H9 (cell line): ENCODE data around the gene RERE. TPM values are rescaled to one million over a fixed set of nuclear protein-coding genes. Genes with fewer than 3 reads are reported as not detected.

ENCODE experiments used
- DNase-seq: peaks from one replicate; pipeline ENCODE4 v3.0.0-alpha.2; 2017
- H2AFZ ChIP-seq: one replicate; pipeline ENCODE4 v1.6.1; 2013; ENCODE audit warnings: mild to moderate bottlenecking, low read length, control low read depth, moderate library complexity
- H2AK5ac ChIP-seq: 2 replicates; pipeline ENCODE4 v1.6.1; 2013; ENCODE audit warnings: low read length, control low read depth, mixed read lengths; ENCODE audit not compliant: insufficient read length
- H2BK120ac ChIP-seq: one replicate; pipeline ENCODE4 v1.6.1; 2013; ENCODE audit warnings: low read depth, mild to moderate bottlenecking, low read length, control low read depth, inconsistent platforms; ENCODE audit not compliant: poor library complexity, severe bottlenecking
- H2BK12ac ChIP-seq: 2 replicates; pipeline ENCODE4 v1.6.1; 2013; ENCODE audit warnings: low read length, control low read depth, mixed read lengths, low read depth; ENCODE audit not compliant: insufficient read length
- H2BK15ac ChIP-seq: 2 replicates; pipeline ENCODE4 v1.6.1; 2013; ENCODE audit warnings: low read depth, low read length, control low read depth
- H2BK20ac ChIP-seq: one replicate; pipeline ENCODE4 v1.6.1; 2013; ENCODE audit warnings: low read depth, mild to moderate bottlenecking, low read length, control low read depth, inconsistent platforms; ENCODE audit not compliant: poor library complexity, severe bottlenecking
- H2BK5ac ChIP-seq: 2 replicates; pipeline ENCODE4 v1.6.1; 2013; ENCODE audit warnings: low read length, control low read depth, mixed read lengths; ENCODE audit not compliant: insufficient read length
- H3K14ac ChIP-seq: 2 replicates; pipeline ENCODE4 v1.6.1; 2013; ENCODE audit warnings: low read length, control low read depth; ENCODE audit not compliant: insufficient read depth
- H3K18ac ChIP-seq: 2 replicates; pipeline ENCODE4 v1.6.1; 2013; ENCODE audit warnings: low read depth, mild to moderate bottlenecking, mixed read lengths, low read length, control low read depth; ENCODE audit not compliant: insufficient read length
- H3K23ac ChIP-seq: 2 replicates; pipeline ENCODE4 v1.6.1; 2013; ENCODE audit warnings: low read length, control low read depth, mixed read lengths, low read depth; ENCODE audit not compliant: insufficient read length
- H3K23me2 ChIP-seq: 2 replicates; pipeline ENCODE4 v1.6.1; 2013; ENCODE audit warnings: low read depth, mild to moderate bottlenecking, mixed read lengths, low read length, control low read depth; ENCODE audit not compliant: insufficient read length, poor library complexity, severe bottlenecking
- H3K27ac ChIP-seq: 2 replicates; pipeline ENCODE4 v1.5.1; 2013; ENCODE audit warnings: low read length, control low read depth, mixed read lengths, low read depth; ENCODE audit not compliant: insufficient read length
- H3K27me3 ChIP-seq: 2 replicates; pipeline ENCODE4 v1.6.1; 2013; ENCODE audit warnings: low read length, control low read depth, inconsistent platforms; ENCODE audit not compliant: insufficient read depth
- H3K4ac ChIP-seq: 2 replicates; pipeline ENCODE4 v1.6.1; 2013; ENCODE audit warnings: low read depth, mild to moderate bottlenecking, control low read depth, inconsistent platforms, low read length, moderate library complexity
- H3K4me1 ChIP-seq: 2 replicates; pipeline ENCODE4 v1.6.1; 2013; ENCODE audit warnings: low read length, control low read depth, inconsistent platforms; ENCODE audit not compliant: insufficient read depth
- H3K4me2 ChIP-seq: 2 replicates; pipeline ENCODE4 v1.6.1; 2013; ENCODE audit warnings: low read length, control low read depth, mixed read lengths; ENCODE audit not compliant: insufficient read length, insufficient read depth
- H3K56ac ChIP-seq: 2 replicates; pipeline ENCODE4 v1.6.1; 2013; ENCODE audit warnings: low read depth, mild to moderate bottlenecking, mixed read lengths, low read length, control low read depth; ENCODE audit not compliant: insufficient read length
- H3K79me1 ChIP-seq: 2 replicates; pipeline ENCODE4 v1.6.1; 2013; ENCODE audit warnings: low read depth, mild to moderate bottlenecking, moderate library complexity, low read length, control low read depth, inconsistent platforms; ENCODE audit not compliant: insufficient read depth, poor library complexity, severe bottlenecking
- H3K79me2 ChIP-seq: 2 replicates; pipeline ENCODE4 v1.6.1; 2013; ENCODE audit warnings: low read length, control low read depth, inconsistent platforms; ENCODE audit not compliant: insufficient read depth
- H3K9ac ChIP-seq: 2 replicates; pipeline ENCODE4 v1.6.1; 2013; ENCODE audit warnings: low read length, control low read depth, mixed read lengths; ENCODE audit not compliant: insufficient read length; ENCODE audit errors: extremely low read depth
- H3K9me3 ChIP-seq: one replicate; pipeline ENCODE4 v1.6.1; 2013; ENCODE audit warnings: low read depth, low read length, inconsistent platforms; ENCODE audit not compliant: control insufficient read depth
- H3T11ph ChIP-seq: one replicate; pipeline ENCODE4 v1.6.1; 2013; ENCODE audit warnings: mild to moderate bottlenecking, low read length, control low read depth, inconsistent platforms
- H4K20me1 ChIP-seq: one replicate; pipeline ENCODE4 v1.6.1; 2013; ENCODE audit not compliant: control insufficient read depth, insufficient read length, insufficient read depth
- H4K5ac ChIP-seq: 2 replicates; pipeline ENCODE4 v1.6.1; 2013; ENCODE audit warnings: low read depth, mild to moderate bottlenecking, mixed read lengths, low read length, control low read depth; ENCODE audit not compliant: insufficient read length
- H4K8ac ChIP-seq: replicated peaks from 2 replicates; pipeline ENCODE4 v1.6.1; 2013; ENCODE audit warnings: low read length, control low read depth, mixed read lengths, low read depth; ENCODE audit not compliant: insufficient read length
- H4K91ac ChIP-seq: 2 replicates; pipeline ENCODE4 v1.6.1; 2013; ENCODE audit warnings: low read depth, mild to moderate bottlenecking, moderate library complexity, mixed read lengths, low read length, control low read depth; ENCODE audit not compliant: insufficient read length
- H3K27ac Mint-ChIP-seq, 3 experiments: 2 replicates in 2 of 3; 3 replicates in 1 of 3; pipeline ENCODE4 v1.8.0; 2020 to 2021; ENCODE audit warnings: mixed read lengths in 3 of 3, mild to moderate bottlenecking in 1 of 3, moderate library complexity in 1 of 3
- H3K27me3 Mint-ChIP-seq: 2 replicates; pipeline ENCODE4 v1.8.0; 2021; ENCODE audit warnings: low read depth, mild to moderate bottlenecking, moderate library complexity, mixed read lengths
- H3K36me3 Mint-ChIP-seq, 3 experiments: 2 replicates in 2 of 3; 3 replicates in 1 of 3; pipeline ENCODE4 v1.8.0; 2020 to 2021; ENCODE audit warnings: low read depth in 3 of 3, mixed read lengths in 3 of 3; ENCODE audit not compliant: insufficient read depth in 1 of 3
- H3K4me1 Mint-ChIP-seq, 2 experiments: 2 replicates each; pipeline ENCODE4 v1.8.0; 2020; ENCODE audit warnings: mixed read lengths in 2 of 2
- H3K4me3 Mint-ChIP-seq, 2 experiments: 2 replicates in 1 of 2; 3 replicates in 1 of 2; pipeline ENCODE4 v1.8.0; 2020 to 2021; ENCODE audit warnings: mild to moderate bottlenecking in 2 of 2, mixed read lengths in 2 of 2, moderate library complexity in 1 of 2
- H3K9me3 Mint-ChIP-seq, 2 experiments: 2 replicates in 1 of 2; 3 replicates in 1 of 2; pipeline ENCODE4 v1.8.0; 2020; ENCODE audit warnings: mild to moderate bottlenecking in 2 of 2, mixed read lengths in 2 of 2, moderate library complexity in 1 of 2
- CTCF ChIP-seq: fragments of 200-600 bp; sonication (generic); conservative IDR thresholded peaks from 3 replicates; pipeline ENCODE4 v1.8.0; 2021; ENCODE audit warnings: antibody characterized with exemption, mild to moderate bottlenecking
- WGBS: extraction: QIAGEN DNeasy Blood & Tissue Kit; methylation state at CpG from one replicate; pipeline ENCODE4 v1.1.7; 2013; ENCODE audit warnings: missing lambda C conversion rate, low lambda C conversion rate, mixed read lengths; ENCODE audit not compliant: insufficient read length; ENCODE audit errors: extremely low coverage; 5-methylcytosine and 5-hydroxymethylcytosine counted together
- total RNA-seq: library from RNA; stranded (reverse); gene quantifications from 2 replicates; pipeline ENCODE4 v1.2.1, GENCODE V29; 2021

Gene RERE
- total RNA-seq, 1 experiment from 2014 or later = 103 TPM

GRCh38 chr1:8360493-8361197 lies 456.8 kb downstream of the RERE start:
- Mint-ChIP-seq H3K36me3 (peaks cover 52 to 80% (median 74%) of the 10 kb centered on the region in 3 experiments; a peak in 6 of 7 replicates), H3K27me3 (no peaks in the 10 kb centered on the region; the same call in none of the 2 replicates), H3K9me3 (no peaks in the 10 kb centered on the region), H3K4me1 (peaks cover 0 to 2% of the 10 kb centered on the region in 2 experiments; a peak in 1 of 4 replicates), H3K27ac (no peak overlapping the region), H3K4me3 (no peak overlapping the region)
- Histone ChIP-seq H3K27me3 (no peaks in the 10 kb centered on the region), H4K91ac (no peak overlapping the region), H4K8ac (no peak overlapping the region), H3K23me2 (no peaks in the 10 kb centered on the region), H3K23ac (no peak overlapping the region), H3K9me3 (no peaks in the 10 kb centered on the region), H3K14ac (no peak overlapping the region), H2BK15ac (no peak overlapping the region), H3K56ac (no peak overlapping the region), H2BK12ac (no peak overlapping the region), H4K5ac (no peak overlapping the region), H2BK120ac (no peak overlapping the region), H4K20me1 (no peaks in the 10 kb centered on the region), H2BK5ac (no peak overlapping the region), H3T11ph (no peak overlapping the region), H3K9ac (no peak overlapping the region), H2BK20ac (no peak overlapping the region), H3K4me1 (no peaks in the 10 kb centered on the region), H2AFZ (no peak overlapping the region), H2AK5ac (no peak overlapping the region), H3K4ac (no peak overlapping the region), H3K4me2 (no peak overlapping the region), H3K79me1 (no peaks in the 10 kb centered on the region), H3K79me2 (no peaks in the 10 kb centered on the region), H3K27ac (no peak overlapping the region), H3K18ac (no peak overlapping the region)
- no CpG with 5 or more reads among the region's 26 CpGs for WGBS
- DNase-seq = no peak
- TF ChIP-seq CTCF = no peak
